Activated T-cell treated with anti-CD3 and anti-CD28 coated beads for 48 hours (primary cell): ENCODE measurements around the gene RCOR1.
"Not testable (repeated sequence)": the region's sequence is repeated elsewhere in the genome, so short reads cannot be mapped to it uniquely, and the experiment has no call there.

ENCODE experiments used
- DNase-seq: peaks from one replicate; pipeline ENCODE4 v3.0.0-alpha.2; 2020; ENCODE audit warnings: low read depth

RCOR1 gene

GRCh38 chr14:102571043-102571442, 21.4 kb upstream of the RCOR1 start:
- no peak for DNase-seq

GRCh38 chr14:102571478-102572042, 20.9 kb upstream of the RCOR1 start:
- no peak for DNase-seq

GRCh38 chr14:102573161-102573560, 19.3 kb upstream of the RCOR1 start:
- not testable (repeated sequence) for DNase-seq

GRCh38 chr14:102573591-102574046, 18.8 kb upstream of the RCOR1 start:
- no peak for DNase-seq

- DNase-seq = no peak
Measured at GRCh38 chr14:102574281-102575159, 17.9 kb upstream of the RCOR1 start.

- DNase-seq = no peak
Measured at GRCh38 chr14:102575160-102575845, 17.1 kb upstream of the RCOR1 start.

GRCh38 chr14:102575846-102576428, 16.5 kb upstream of the RCOR1 start:
- not testable (repeated sequence) for DNase-seq

GRCh38 chr14:102578821-102579220, 13.6 kb upstream of the RCOR1 start:
- no peak for DNase-seq

- no peak for DNase-seq
Measured at GRCh38 chr14:102579696-102580549, 12.5 kb upstream of the RCOR1 start.

- DNase-seq = no peak
Measured at GRCh38 chr14:102580550-102581110, 11.8 kb upstream of the RCOR1 start.

GRCh38 chr14:102581193-102581592, 11.3 kb upstream of the RCOR1 start:
- no peak for DNase-seq

GRCh38 chr14:102583726-102584125, 8.7 kb upstream of the RCOR1 start:
- DNase-seq = no peak

GRCh38 chr14:102584871-102585869, 7.3 kb upstream of the RCOR1 start:
- no peak for DNase-seq

- DNase-seq = no peak
Measured at GRCh38 chr14:102586420-102587104, 5.9 kb upstream of the RCOR1 start.

- no peak for DNase-seq
Measured at GRCh38 chr14:102588821-102589220, 3.6 kb upstream of the RCOR1 start.

GRCh38 chr14:102589761-102590290, 2.6 kb upstream of the RCOR1 start:
- DNase-seq = no peak

- no peak for DNase-seq
Measured at GRCh38 chr14:102590667-102591099, 1.8 kb upstream of the RCOR1 start.

- DNase-seq = peak; percentile 9
Measured at GRCh38 chr14:102591372-102591943, 991 bp upstream of the RCOR1 start.

- DNase-seq = peak; percentile 8
Measured at GRCh38 chr14:102592763-102593060, 263 bp downstream of the RCOR1 start.
